Activated CD4-positive, alpha-beta T cell treated with anti-CD3 and anti-CD28 coated beads for 1 hour (primary cell): Measurements from ENCODE around the gene DNAAF8.

Source experiments
- DNase-seq: peaks from one replicate; pipeline ENCODE4 v3.0.0-alpha.2; 2020

DNAAF8 gene

GRCh38 chr16:4695473-4696171 lies 38.7 kb upstream of the DNAAF8 start:
- DNase-seq, result no peak

GRCh38 chr16:4696172-4696904 lies 38.0 kb upstream of the DNAAF8 start:
- no peak for DNase-seq

- DNase-seq, result no peak
These were observed 37.2 kb upstream of the DNAAF8 start for GRCh38 chr16:4696905-4697847.

GRCh38 chr16:4697848-4698291 lies 36.5 kb upstream of the DNAAF8 start:
- no peak for DNase-seq

GRCh38 chr16:4698321-4699045 lies 35.9 kb upstream of the DNAAF8 start:
- no peak for DNase-seq

- DNase-seq, result no peak
These were observed 35.2 kb upstream of the DNAAF8 start for GRCh38 chr16:4699046-4699556.

- no peak for DNase-seq
These were observed 33.8 kb upstream of the DNAAF8 start for GRCh38 chr16:4700380-4700996.

- DNase-seq, result no peak
These were observed 33.2 kb upstream of the DNAAF8 start for GRCh38 chr16:4700997-4701743.

- no peak for DNase-seq
These were observed 32.4 kb upstream of the DNAAF8 start for GRCh38 chr16:4701791-4702465.

GRCh38 chr16:4702466-4702808 lies 31.9 kb upstream of the DNAAF8 start:
- DNase-seq, result no peak

- no peak for DNase-seq
These were observed 30.4 kb upstream of the DNAAF8 start for GRCh38 chr16:4703906-4704305.

- no peak for DNase-seq
These were observed 29.8 kb upstream of the DNAAF8 start for GRCh38 chr16:4704491-4704890.

- no peak for DNase-seq
These were observed 29.4 kb upstream of the DNAAF8 start for GRCh38 chr16:4704913-4705312.

GRCh38 chr16:4706871-4707270 lies 27.5 kb upstream of the DNAAF8 start:
- no peak for DNase-seq

- no peak for DNase-seq
These were observed 24.9 kb upstream of the DNAAF8 start for GRCh38 chr16:4709481-4709880.

GRCh38 chr16:4713663-4714501 lies 20.5 kb upstream of the DNAAF8 start:
- DNase-seq, result no peak

GRCh38 chr16:4714996-4715395 lies 19.3 kb upstream of the DNAAF8 start:
- DNase-seq, result no peak

GRCh38 chr16:4718466-4718865 lies 15.9 kb upstream of the DNAAF8 start:
- no peak for DNase-seq

- DNase-seq, result no peak
These were observed 11.1 kb upstream of the DNAAF8 start for GRCh38 chr16:4723071-4723767.
